ENCODE data around the gene FSTL4. TPM values are rescaled to one million over a fixed set of nuclear protein-coding genes. Genes with fewer than 3 reads are reported as not detected.
A peak's percentile ranks its signal among the peaks of the same experiment; 100 is the strongest.

The FSTL4 gene
- total and polyA plus RNA-seq, 4 donors = 0.08 to 1.4 (median 0.31) TPM

DNA sequence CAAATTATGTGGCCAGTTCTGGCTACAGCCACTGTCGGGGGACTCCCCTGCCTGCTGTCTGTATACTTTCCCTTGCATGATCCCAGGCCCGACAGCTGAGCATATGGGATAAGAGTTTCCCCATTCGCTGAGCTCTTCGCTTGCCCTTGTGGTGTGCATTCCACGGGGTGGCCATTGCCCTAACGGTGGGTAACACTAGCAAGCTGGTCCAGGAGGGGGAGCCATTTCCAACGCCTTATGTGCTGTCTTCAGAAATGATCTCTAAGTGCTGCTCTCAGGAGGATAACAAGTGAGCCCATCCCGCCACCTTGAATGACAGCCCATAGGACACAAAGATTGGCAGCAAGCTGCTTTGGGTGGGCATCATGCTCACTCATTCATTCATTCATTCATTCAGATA lies 190.9 kb downstream of the FSTL4 start:
- Histone ChIP-seq H3K4me1 (ENCODE audit: control insufficient read depth in 5 of 5, insufficient read depth in 5 of 5, low read length in 5 of 5) (peaks cover 0 to 2% (median 0%) of the 10 kb centered on the region in 5 donors), H3K36me3 (ENCODE audit: control insufficient read depth in 4 of 4, insufficient read depth in 4 of 4, low read length in 4 of 4) (no peaks in the 10 kb centered on the region), H3K27ac (ENCODE audit: low read depth in 1 of 2, low read length in 1 of 2) (no peak overlapping the region), H3K27me3 (ENCODE audit: control insufficient read depth in 3 of 3, insufficient read depth in 3 of 3, low read length in 2 of 3) (peaks cover 0 to 17% (median 0%) of the 10 kb centered on the region in 3 donors), H3K4me3 (no peak overlapping the region), H3K9me3 (ENCODE audit: control insufficient read depth in 4 of 4, insufficient read depth in 3 of 4, low read length in 3 of 4) (no peaks in the 10 kb centered on the region), H3K9ac (ENCODE audit: insufficient read depth in 1 of 2, low read length in 2 of 2) (no peak overlapping the region)
- ATAC-seq (ENCODE audit: insufficient read depth, low FRiP score) (no peak), DNase-seq (peak in 2 of 3 donors; percentile 11 to 34)
- TF ChIP-seq, protein P1, sequence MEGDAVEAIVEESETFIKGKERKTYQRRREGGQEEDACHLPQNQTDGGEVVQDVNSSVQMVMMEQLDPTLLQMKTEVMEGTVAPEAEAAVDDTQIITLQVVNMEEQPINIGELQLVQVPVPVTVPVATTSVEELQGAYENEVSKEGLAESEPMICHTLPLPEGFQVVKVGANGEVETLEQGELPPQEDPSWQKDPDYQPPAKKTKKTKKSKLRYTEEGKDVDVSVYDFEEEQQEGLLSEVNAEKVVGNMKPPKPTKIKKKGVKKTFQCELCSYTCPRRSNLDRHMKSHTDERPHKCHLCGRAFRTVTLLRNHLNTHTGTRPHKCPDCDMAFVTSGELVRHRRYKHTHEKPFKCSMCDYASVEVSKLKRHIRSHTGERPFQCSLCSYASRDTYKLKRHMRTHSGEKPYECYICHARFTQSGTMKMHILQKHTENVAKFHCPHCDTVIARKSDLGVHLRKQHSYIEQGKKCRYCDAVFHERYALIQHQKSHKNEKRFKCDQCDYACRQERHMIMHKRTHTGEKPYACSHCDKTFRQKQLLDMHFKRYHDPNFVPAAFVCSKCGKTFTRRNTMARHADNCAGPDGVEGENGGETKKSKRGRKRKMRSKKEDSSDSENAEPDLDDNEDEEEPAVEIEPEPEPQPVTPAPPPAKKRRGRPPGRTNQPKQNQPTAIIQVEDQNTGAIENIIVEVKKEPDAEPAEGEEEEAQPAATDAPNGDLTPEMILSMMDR (IDR thresholded peaks at IDR 0.05; ENCODE audit: control extremely low read depth, extremely low read depth) = no peak
- WGBS, 2 donors = 52 to 59% methylated on average over 8 of the region's 8 CpGs

DNA sequence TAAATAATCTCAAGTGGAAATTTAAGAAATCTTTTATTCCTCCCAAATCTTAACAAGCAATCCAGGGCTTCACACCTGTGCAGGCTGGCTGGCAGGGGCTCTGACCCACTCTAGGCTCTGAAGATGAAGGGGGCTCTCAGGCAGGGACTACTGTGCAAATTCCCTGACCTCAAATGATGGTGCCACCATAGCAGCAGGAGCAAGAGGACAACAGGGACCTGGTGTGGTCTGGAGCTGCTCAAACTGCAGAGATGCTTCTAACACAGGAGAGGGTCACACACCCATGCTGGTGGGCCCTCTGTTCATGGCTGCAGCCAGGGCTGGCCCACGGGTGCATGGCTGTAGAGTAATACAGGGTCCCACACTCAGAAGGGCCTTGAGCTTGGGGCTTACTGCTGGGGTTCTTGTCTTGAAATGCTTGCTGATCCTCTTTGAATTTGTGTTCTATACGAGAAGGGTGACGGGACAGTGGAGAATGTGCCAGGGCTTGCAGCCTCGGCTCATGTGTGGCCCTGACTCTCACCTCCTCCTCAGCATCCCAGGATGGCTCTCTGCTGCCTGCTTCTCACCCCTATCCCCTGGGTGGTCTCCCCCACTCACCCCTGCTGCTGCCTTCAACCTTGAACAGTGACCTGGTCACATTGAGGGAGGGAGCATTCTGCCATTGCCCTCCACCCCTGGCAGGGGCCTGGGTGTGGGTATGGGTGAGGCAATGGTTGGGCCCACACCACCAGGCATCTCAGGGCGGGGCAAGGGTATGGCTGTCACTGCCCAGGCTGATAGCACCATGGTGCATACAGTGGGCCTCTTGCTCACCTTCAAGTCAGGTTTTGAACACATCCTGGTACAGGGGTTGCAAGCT lies 191.7 kb downstream of the FSTL4 start:
- Histone ChIP-seq H3K36me3 (ENCODE audit: control insufficient read depth in 4 of 4, insufficient read depth in 4 of 4, low read length in 4 of 4) (no peaks in the 10 kb centered on the region), H3K9me3 (ENCODE audit: control insufficient read depth in 4 of 4, insufficient read depth in 3 of 4, low read length in 3 of 4) (no peaks in the 10 kb centered on the region), H3K9ac (ENCODE audit: insufficient read depth in 1 of 2, low read length in 2 of 2) (no peak overlapping the region), H3K27ac (ENCODE audit: low read depth in 1 of 2, low read length in 1 of 2) (no peak overlapping the region), H3K4me1 (ENCODE audit: control insufficient read depth in 5 of 5, insufficient read depth in 5 of 5, low read length in 5 of 5) (peaks cover 0 to 2% (median 0%) of the 10 kb centered on the region in 5 donors), H3K4me3 (no peak overlapping the region), H3K27me3 (ENCODE audit: control insufficient read depth in 3 of 3, insufficient read depth in 3 of 3, low read length in 2 of 3) (peaks cover 0 to 15% (median 0%) of the 10 kb centered on the region in 3 donors)
- TF ChIP-seq, protein P1 (IDR thresholded peaks at IDR 0.05; ENCODE audit: control extremely low read depth, extremely low read depth) = no peak
- ATAC-seq (ENCODE audit: insufficient read depth, low FRiP score) (no peak), DNase-seq (no peak)
- 85 to 95% methylated on average over 5 of the region's 5 CpGs for WGBS, 2 donors

DNA sequence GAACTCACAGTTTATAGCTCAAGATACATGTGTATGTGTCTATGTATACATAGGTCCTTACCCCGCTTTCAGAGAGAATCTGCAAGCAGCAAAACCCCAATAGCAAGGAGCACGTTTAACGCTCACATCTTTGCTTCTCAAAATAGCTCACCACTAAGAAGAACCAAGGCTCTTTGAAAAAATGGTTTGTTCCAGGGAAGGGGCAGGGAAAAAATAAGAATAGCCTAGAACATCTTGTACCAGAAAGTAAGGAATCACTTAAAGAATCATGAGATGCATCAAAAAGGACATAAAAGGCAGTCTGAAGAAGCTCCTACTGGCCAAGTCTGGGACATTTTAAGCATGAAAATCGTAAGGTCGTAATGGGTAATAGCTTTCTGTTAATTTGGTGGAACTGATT lies 196.4 kb downstream of the FSTL4 start:
- Histone ChIP-seq H3K9ac (ENCODE audit: insufficient read depth in 1 of 2, low read length in 2 of 2) (no peak overlapping the region), H3K9me3 (ENCODE audit: control insufficient read depth in 4 of 4, insufficient read depth in 3 of 4, low read length in 3 of 4) (no peaks in the 10 kb centered on the region), H3K4me3 (no peak overlapping the region), H3K36me3 (ENCODE audit: control insufficient read depth in 4 of 4, insufficient read depth in 4 of 4, low read length in 4 of 4) (no peaks in the 10 kb centered on the region), H3K4me1 (ENCODE audit: control insufficient read depth in 5 of 5, insufficient read depth in 5 of 5, low read length in 5 of 5) (no peaks in the 10 kb centered on the region), H3K27ac (ENCODE audit: low read depth in 1 of 2, low read length in 1 of 2) (no peak overlapping the region), H3K27me3 (ENCODE audit: control insufficient read depth in 3 of 3, insufficient read depth in 3 of 3, low read length in 2 of 3) (peaks cover 0 to 24% (median 4%) of the 10 kb centered on the region in 3 donors)
- DNase-seq (no peak), ATAC-seq (ENCODE audit: insufficient read depth, low FRiP score) (no peak)
- 94 to 95% methylated on average over 5 of the region's 5 CpGs for WGBS, 2 donors
- TF ChIP-seq, protein P1 (IDR thresholded peaks at IDR 0.05; ENCODE audit: control extremely low read depth, extremely low read depth) = no peak
